Measurements from ENCODE around the gene GTPBP1. TPM values are rescaled to one million over a fixed set of nuclear protein-coding genes. Genes with fewer than 3 reads are reported as not detected.

Gene GTPBP1
- total and polyA plus RNA-seq, 2 of the 13 experiments (the other 11 are each of a cell fraction or from before 2014, with no cell fraction given), result 22.3 to 27.0 TPM

DNA sequence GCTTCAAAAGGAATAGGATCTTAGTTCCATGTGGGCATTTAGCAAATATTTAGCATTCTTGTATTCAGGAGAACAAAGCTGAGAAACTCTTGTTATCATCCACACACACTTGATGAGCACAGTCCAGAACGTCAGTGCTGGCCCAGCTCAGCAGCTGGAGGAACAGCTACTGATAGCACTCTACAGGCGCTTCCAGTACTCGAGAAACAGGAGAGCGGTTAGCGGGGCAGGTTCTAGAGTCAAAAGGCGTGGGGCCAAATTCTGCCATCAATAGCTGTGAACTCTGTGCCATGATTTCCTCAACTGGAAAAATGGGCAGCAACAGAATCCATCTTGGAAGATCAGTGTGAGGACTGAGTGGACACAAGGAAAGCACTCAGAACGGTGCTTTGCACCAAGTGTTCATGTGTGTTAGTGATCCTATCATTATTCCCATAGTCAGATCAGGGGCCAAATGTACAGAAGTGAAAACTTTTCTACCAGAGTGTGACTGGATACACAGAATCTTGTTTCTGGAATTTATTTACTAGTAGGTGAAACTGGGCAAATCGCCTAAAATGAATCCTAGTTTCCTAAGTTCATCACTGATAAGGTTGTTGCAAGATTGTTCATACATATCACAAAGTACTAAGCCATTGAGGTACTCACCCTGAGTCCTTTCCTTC lies 8.2 kb upstream of the GTPBP1 start:
- H3K4me2 ChIP-seq (ENCODE audit: low read depth, low read length), result peak overlapping the region; percentile 76
- 29% methylated on average over 8 of the region's 8 CpGs for WGBS (ENCODE audit: low lambda C conversion rate)
- H3K9ac ChIP-seq (ENCODE audit: insufficient read depth, low read depth, low read length), result peak overlapping the region; percentile 46
- in situ Hi-C loops (cut with HindIII; ENCODE audit: extremely low pct_ligation_motif_present, low pct_unique_long_range_greater_than_20kb) (no loop called here), intact Hi-C loops (cut with micrococcal nuclease; ENCODE audit: unreplicated experiment) (no loop called here)
- BruUV-seq (replicated peaks), result no TSS peak
- H3K27ac ChIP-seq (ENCODE audit: extremely low read length, insufficient read depth, low read length), result peak overlapping the region; percentile 62
- peaks cover 59% of the 10 kb centered on the region for H3K79me2 ChIP-seq (ENCODE audit: insufficient read depth, low read length)
- ChIA-PET POLR2A (interaction anchor here (0.5 to 9.9 kb wide), 7 partner anchors 9 to 863 kb away, joined by 3 to 102 read pairs (median 4); partner anchors contain the start of genes GTPBP1, RPL3 and TOMM22), CTCF (ENCODE audit: low intra/inter-chr PET ratio, low total read pairs) (no interaction called here)
- no peaks in the 10 kb centered on the region; a peak in 1 of 5 replicates for H3K36me3 ChIP-seq (replicated peaks in 1 of 2; ENCODE audit: control insufficient read depth in 1 of 2, insufficient read depth in 2 of 2, low read length in 2 of 2)
- no peaks in the 10 kb centered on the region for H3K9me3 ChIP-seq (ENCODE audit: low read length)
- DNase-seq (ENCODE audit: low spot score), result peak; percentile 54
- peak overlapping the region; percentile 53 to 98 (median 77) for H3K4me3 ChIP-seq (replicated peaks in 1 of 3; ENCODE audit: insufficient read depth in 1 of 3, low read depth in 2 of 3, low read length in 3 of 3)
- peaks cover 75% of the 10 kb centered on the region for H3K4me1 ChIP-seq (ENCODE audit: insufficient read depth, low read length)
- ATAC-seq, result peak; percentile 51
- peaks cover 5% of the 10 kb centered on the region; the same call in 1 of the 2 replicates for H4K20me1 ChIP-seq (ENCODE audit: insufficient read depth, low read length)
- H3K27me3 ChIP-seq (ENCODE audit: control insufficient read depth in 1 of 2, insufficient read depth in 2 of 2, low read length in 2 of 2), result no peaks in the 10 kb centered on the region; a peak in 1 of 5 replicates
- no peak for FAIRE-seq
- no peak overlapping the region for H2AFZ ChIP-seq (ENCODE audit: low read length)
- TF ChIP-seq ZMAT3 (CRISPR knock-in tag; conservative IDR thresholded peaks at IDR 0.05) (0 out of 2 replicates have a peak, but pooled peaks have one; percentile 24), NFIC (IDR thresholded peaks at IDR 0.05; ENCODE audit: low read length) (no peak), UBTF (CRISPR knock-in tag; IDR thresholded peaks at IDR 0.05) (0 out of 2 replicates have a peak, but pooled peaks have one; percentile 33), ZNF230 (CRISPR knock-in tag; IDR thresholded peaks at IDR 0.05) (no peak), SP140L (CRISPR knock-in tag; IDR thresholded peaks at IDR 0.05; ENCODE audit: borderline replicate concordance) (no peak), HNF4A (CRISPR knock-in tag; IDR thresholded peaks at IDR 0.05) (no peak), ZNF678 (CRISPR knock-in tag; IDR thresholded peaks at IDR 0.05) (no peak), CAMTA2 (CRISPR knock-in tag; IDR thresholded peaks at IDR 0.05; ENCODE audit: borderline replicate concordance) (no peak), MBD4 (IDR thresholded peaks at IDR 0.05; ENCODE audit: borderline replicate concordance, low read length) (0 out of 2 replicates have a peak, but pooled peaks have one; percentile 5), RBFOX2 (IDR thresholded peaks at IDR 0.05; ENCODE audit: low read depth, low read length) (no peak), ZKSCAN5 (CRISPR knock-in tag; IDR thresholded peaks at IDR 0.05) (no peak), ZNF556 (CRISPR knock-in tag; IDR thresholded peaks at IDR 0.05; ENCODE audit: borderline replicate concordance) (no peak), ARID2 (CRISPR knock-in tag; IDR thresholded peaks at IDR 0.05; ENCODE audit: borderline replicate concordance) (no peak), ZSCAN21 (CRISPR knock-in tag; IDR thresholded peaks at IDR 0.05; ENCODE audit: borderline replicate concordance) (peak; percentile 88), ZBTB7B (CRISPR knock-in tag; IDR thresholded peaks at IDR 0.05) (no peak), SAP130 (CRISPR knock-in tag; IDR thresholded peaks at IDR 0.05; ENCODE audit: low read depth) (0 out of 2 replicates have a peak, but pooled peaks have one; percentile 15), POLR2G (IDR thresholded peaks at IDR 0.05; ENCODE audit: low read depth, low read length) (peak; percentile 25; the same call in 1 of the 2 replicates), CC2D1A (CRISPR knock-in tag; IDR thresholded peaks at IDR 0.05) (no peak)
- TF ChIP-seq, protein P1, sequence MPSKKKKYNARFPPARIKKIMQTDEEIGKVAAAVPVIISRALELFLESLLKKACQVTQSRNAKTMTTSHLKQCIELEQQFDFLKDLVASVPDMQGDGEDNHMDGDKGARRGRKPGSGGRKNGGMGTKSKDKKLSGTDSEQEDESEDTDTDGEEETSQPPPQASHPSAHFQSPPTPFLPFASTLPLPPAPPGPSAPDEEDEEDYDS (CRISPR knock-in tag; IDR thresholded peaks at IDR 0.05), result 0 out of 2 replicates have a peak, but pooled peaks have one; percentile 4
- TF ChIP-seq, protein P2, sequence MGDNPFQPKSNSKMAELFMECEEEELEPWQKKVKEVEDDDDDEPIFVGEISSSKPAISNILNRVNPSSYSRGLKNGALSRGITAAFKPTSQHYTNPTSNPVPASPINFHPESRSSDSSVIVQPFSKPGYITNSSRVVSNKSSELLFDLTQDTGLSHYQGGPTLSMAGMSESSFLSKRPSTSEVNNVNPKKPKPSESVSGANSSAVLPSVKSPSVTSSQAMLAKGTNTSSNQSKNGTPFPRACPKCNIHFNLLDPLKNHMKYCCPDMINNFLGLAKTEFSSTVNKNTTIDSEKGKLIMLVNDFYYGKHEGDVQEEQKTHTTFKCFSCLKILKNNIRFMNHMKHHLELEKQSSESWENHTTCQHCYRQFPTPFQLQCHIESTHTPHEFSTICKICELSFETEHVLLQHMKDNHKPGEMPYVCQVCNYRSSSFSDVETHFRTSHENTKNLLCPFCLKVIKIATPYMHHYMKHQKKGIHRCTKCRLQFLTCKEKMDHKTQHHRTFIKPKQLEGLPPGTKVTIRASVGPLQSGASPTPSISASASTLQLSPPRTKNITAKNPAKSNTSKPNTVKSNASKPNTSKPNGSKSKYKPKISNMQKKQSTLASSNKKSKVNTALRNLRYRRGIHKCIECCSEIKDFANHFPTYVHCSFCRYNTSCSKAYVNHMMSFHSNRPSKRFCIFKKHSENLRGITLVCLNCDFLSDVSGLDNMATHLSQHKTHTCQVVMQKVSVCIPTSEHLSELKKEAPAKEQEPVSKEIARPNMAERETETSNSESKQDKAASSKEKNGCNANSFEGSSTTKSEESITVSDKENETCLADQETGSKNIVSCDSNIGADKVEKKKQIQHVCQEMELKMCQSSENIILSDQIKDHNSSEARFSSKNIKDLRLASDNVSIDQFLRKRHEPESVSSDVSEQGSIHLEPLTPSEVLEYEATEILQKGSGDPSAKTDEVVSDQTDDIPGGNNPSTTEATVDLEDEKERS (CRISPR knock-in tag; IDR thresholded peaks at IDR 0.05), result no peak
